Cardiac fibroblast (primary cell): ENCODE measurements around the gene FREM3.

Source experiments
- DNase-seq, 2 donors: peaks; one replicate each; pipeline versions ENCODE4 v3.0.0 to v3.0.0-alpha.2; 2010; ENCODE audit warnings: low read depth in 2 of 2
- H3K4me3 ChIP-seq, 2 donors: replicated peaks in 1 of 2; 1 replicate in 1 of 2; 2 replicates in 1 of 2; pipeline ENCODE4 v1.5.1; 2011; ENCODE audit warnings: low read depth in 2 of 2, low read length in 2 of 2, mild to moderate bottlenecking in 2 of 2, moderate library complexity in 1 of 2
- CTCF ChIP-seq: IDR thresholded peaks from one replicate; pipeline ENCODE4 v1.5.1; 2011; ENCODE audit warnings: low read depth, mild to moderate bottlenecking, low read length, inconsistent platforms

FREM3 gene

GRCh38 chr4:143668930-143669552, 31.4 kb downstream of the FREM3 start:
- DNase-seq: no peak
- TF ChIP-seq CTCF: no peak
- no peak overlapping the region for H3K4me3 ChIP-seq

GRCh38 chr4:143667461-143667860, 33.0 kb downstream of the FREM3 start:
- TF ChIP-seq CTCF: no peak
- H3K4me3 ChIP-seq: no peak overlapping the region
- DNase-seq: peak; percentile 92 to 96

GRCh38 chr4:143658336-143658735, 42.1 kb downstream of the FREM3 start:
- no peak for TF ChIP-seq CTCF
- H3K4me3 ChIP-seq: no peak overlapping the region
- no peak for DNase-seq

- TF ChIP-seq CTCF: no peak
- no peak overlapping the region for H3K4me3 ChIP-seq
- peak in 1 of 2 donors; percentile 19 for DNase-seq
Measured at GRCh38 chr4:143654571-143654970, 45.9 kb downstream of the FREM3 start.

GRCh38 chr4:143653031-143653430, 47.4 kb downstream of the FREM3 start:
- H3K4me3 ChIP-seq: no peak overlapping the region
- peak; percentile 36 to 59 for DNase-seq
- no peak for TF ChIP-seq CTCF

- no peak for DNase-seq
- no peak overlapping the region for H3K4me3 ChIP-seq
- TF ChIP-seq CTCF: no peak
Measured at GRCh38 chr4:143643399-143643798, 57.1 kb downstream of the FREM3 start.

GRCh38 chr4:143642611-143643010, 57.9 kb downstream of the FREM3 start:
- TF ChIP-seq CTCF: no peak
- no peak for DNase-seq
- H3K4me3 ChIP-seq: no peak overlapping the region
